22Rv1 (cell line): Measurements from ENCODE around the gene CA11.
A peak's percentile ranks its signal among the peaks of the same experiment; 100 is the strongest.

ENCODE experiments used
- H3K27ac ChIP-seq: fragments of 450-650 bp; 2 replicates; pipeline ENCODE4 v1.5.1; 2017
- CTCF ChIP-seq: fragments of 450-650 bp; IDR thresholded peaks from 2 replicates; pipeline ENCODE4 v1.5.1; 2017; ENCODE audit warnings: mild to moderate bottlenecking
- ZFX ChIP-seq: fragments of 450-650 bp; IDR thresholded peaks from 2 replicates; pipeline ENCODE4 v1.6.1; 2017; ENCODE audit warnings: antibody characterized with exemption, borderline replicate concordance

The CA11 gene

GRCh38 chr19:48639483-48640375 is 6.3 kb downstream of the CA11 start:
- TF ChIP-seq ZFX (no peak), CTCF (no peak)
- peak overlapping the region; percentile 100 for H3K27ac ChIP-seq

GRCh38 chr19:48638831-48639381 is 7.1 kb downstream of the CA11 start:
- TF ChIP-seq ZFX (no peak), CTCF (no peak)
- H3K27ac ChIP-seq: peak overlapping the region; percentile 100

GRCh38 chr19:48637948-48638830 is 7.8 kb downstream of the CA11 start:
- peak overlapping the region; percentile 100 for H3K27ac ChIP-seq
- TF ChIP-seq ZFX (no peak), CTCF (peak; percentile 15; the same call in 1 of the 2 replicates)

- no peak for TF ChIP-seq CTCF
- TF ChIP-seq ZFX: no peak
- H3K27ac ChIP-seq: peak overlapping the region; percentile 100
Measured at GRCh38 chr19:48637449-48637947, 8.5 kb downstream of the CA11 start.

GRCh38 chr19:48636859-48637448 is 9.0 kb downstream of the CA11 start, which contains the start of gene DBP:
Gene DBP (minus strand): TSS chr19:48637379. CDS start chr19:48636994, 385 bp downstream.
- peak within 1 kb of the TSS; percentile 100 for H3K27ac ChIP-seq
- TF ChIP-seq ZFX (no peak), CTCF (peak; percentile 11; the same call in 1 of the 2 replicates)

- TF ChIP-seq CTCF (no peak), ZFX (no peak)
- peak overlapping the region; percentile 100 for H3K27ac ChIP-seq
Measured at GRCh38 chr19:48635966-48636858, 9.8 kb downstream of the CA11 start.
